ENCODE results near the gene SATB2. TPM values are rescaled to one million over a fixed set of nuclear protein-coding genes. Genes with fewer than 3 reads are reported as not detected.

Gene SATB2
- total RNA-seq, 1 experiment from 2014 or later, result 3.0 TPM

- Histone ChIP-seq H2AFZ (ENCODE audit: low read length) (peak overlapping the region; percentile 100), H3K4me3 (ENCODE audit: low read length) (peak overlapping the region; percentile 84), H3K27ac (ENCODE audit: low read length) (no peak overlapping the region), H3K4me1 (ENCODE audit: insufficient read depth, low read length) (peaks cover 10% of the 10 kb centered on the region), H3K9me3 (ENCODE audit: low read length) (no peaks in the 10 kb centered on the region), H3K9me2 (replicated peaks; ENCODE audit: low read length) (no peaks in the 10 kb centered on the region), H3K4me2 (ENCODE audit: low read length) (peak overlapping the region; percentile 98), H3K79me2 (ENCODE audit: low read length) (no peaks in the 10 kb centered on the region), H4K20me1 (ENCODE audit: low read length) (no peaks in the 10 kb centered on the region), H3K27me3 (ENCODE audit: low read length) (peaks cover 13% of the 10 kb centered on the region; the same call in 1 of the 2 replicates), H3F3A (ENCODE audit: low read length, unreplicated experiment) (no peaks in the 10 kb centered on the region), H3K36me3 (ENCODE audit: low read depth, low read length) (no peaks in the 10 kb centered on the region), H3K9ac (ENCODE audit: low read length) (0 out of 2 replicates have a peak overlapping the region, but pooled peaks have one; percentile 68)
- ChIA-PET CTCF (no interaction called here), POLR2A (ENCODE audit: unreplicated experiment) (no interaction called here)
- BruUV-seq (replicated peaks), result no TSS peak
- ATAC-seq, result no peak
- no peak for DNase-seq
- TF ChIP-seq CTCF (conservative IDR thresholded peaks at IDR 0.05; ENCODE audit: low read depth, low read length) (no peak), EZH2phosphoT487 (IDR thresholded peaks at IDR 0.05; ENCODE audit: borderline replicate concordance, low read length) (no peak), EZH2 (IDR thresholded peaks at IDR 0.05; ENCODE audit: low read length, unreplicated experiment) (no peak)
- intact Hi-C loops (cut with micrococcal nuclease), result no loop called here
Measured at GRCh38 chr2:199463708-199464605, 6.2 kb upstream of the SATB2 start.

DNA sequence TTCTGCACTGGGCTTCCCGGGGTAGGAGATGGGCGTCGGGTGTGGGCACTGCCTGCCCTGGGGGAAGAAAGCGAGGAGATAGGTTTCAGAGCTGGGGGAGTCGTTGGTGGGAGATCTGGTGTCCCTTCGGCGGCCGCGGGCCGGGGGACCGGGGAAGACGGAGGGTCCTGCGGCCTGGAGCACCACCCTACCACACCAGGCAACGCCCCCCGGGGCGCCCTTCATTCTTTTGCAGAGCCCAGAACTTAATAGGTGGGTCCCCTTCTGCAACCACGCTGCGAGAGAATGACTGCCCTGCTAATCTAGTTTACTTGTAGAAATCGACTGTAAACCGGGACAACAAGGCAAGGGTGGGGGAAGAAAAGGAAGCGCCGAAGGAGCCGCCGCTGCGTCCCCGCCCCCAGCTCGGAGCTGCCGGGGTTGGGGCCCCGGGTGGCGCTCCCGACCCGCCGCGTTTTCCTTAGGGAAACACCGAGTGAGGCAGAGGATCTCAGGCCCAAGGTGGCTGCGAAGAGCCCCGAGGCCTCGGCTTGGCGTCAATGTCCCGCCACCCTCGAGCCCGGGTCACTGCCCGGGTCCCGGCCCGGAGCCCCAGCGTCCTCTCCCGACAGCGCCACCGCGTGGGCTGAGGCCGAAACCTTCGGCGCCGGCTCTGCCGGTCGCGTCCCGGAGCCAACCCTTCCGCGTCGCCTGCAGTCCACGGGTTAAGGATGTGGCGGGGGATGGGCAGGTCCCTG lies 5.4 kb upstream of the SATB2 start:
- DNase-seq, result peak; percentile 80
- Histone ChIP-seq H3K79me2 (ENCODE audit: low read length) (no peaks in the 10 kb centered on the region), H4K20me1 (ENCODE audit: low read length) (no peaks in the 10 kb centered on the region), H3K4me3 (ENCODE audit: low read length) (peak overlapping the region; percentile 84), H3K27ac (ENCODE audit: low read length) (no peak overlapping the region), H3K4me1 (ENCODE audit: insufficient read depth, low read length) (peaks cover 10% of the 10 kb centered on the region), H3K4me2 (ENCODE audit: low read length) (peak overlapping the region; percentile 98), H3F3A (ENCODE audit: low read length, unreplicated experiment) (no peaks in the 10 kb centered on the region), H3K9me3 (ENCODE audit: low read length) (no peaks in the 10 kb centered on the region), H3K27me3 (ENCODE audit: low read length) (peaks cover 13% of the 10 kb centered on the region; the same call in 1 of the 2 replicates), H3K9ac (ENCODE audit: low read length) (peak overlapping the region; percentile 68), H3K36me3 (ENCODE audit: low read depth, low read length) (no peaks in the 10 kb centered on the region), H2AFZ (ENCODE audit: low read length) (peak overlapping the region; percentile 100), H3K9me2 (replicated peaks; ENCODE audit: low read length) (no peaks in the 10 kb centered on the region)
- POLR2A ChIA-PET (ENCODE audit: unreplicated experiment), result no interaction called here
- CTCF ChIA-PET, result no interaction called here
- intact Hi-C loops (cut with micrococcal nuclease), result no loop called here
- ATAC-seq, result peak; percentile 45
- no TSS peak for BruUV-seq (replicated peaks)
- peak; percentile 84 for TF ChIP-seq CTCF (conservative IDR thresholded peaks at IDR 0.05; ENCODE audit: low read depth, low read length)
- TF ChIP-seq EZH2phosphoT487 (IDR thresholded peaks at IDR 0.05; ENCODE audit: borderline replicate concordance, low read length), result no peak
